GM18508 (cell line): ENCODE results near the gene C14orf93.

Experiments used
- ATAC-seq: cut with Tn5 transposase; IDR thresholded peaks from one replicate; pipeline ENCODE4 v1.9.1; 2021; ENCODE audit warnings: moderate number of reproducible peaks; ENCODE audit not compliant: insufficient read depth, unreplicated experiment

The C14orf93 gene

GRCh38 chr14:23045419-23046357, 35.7 kb upstream of the C14orf93 start:
- ATAC-seq: no peak

GRCh38 chr14:23044840-23045239, 34.9 kb upstream of the C14orf93 start:
- no peak for ATAC-seq

DNA sequence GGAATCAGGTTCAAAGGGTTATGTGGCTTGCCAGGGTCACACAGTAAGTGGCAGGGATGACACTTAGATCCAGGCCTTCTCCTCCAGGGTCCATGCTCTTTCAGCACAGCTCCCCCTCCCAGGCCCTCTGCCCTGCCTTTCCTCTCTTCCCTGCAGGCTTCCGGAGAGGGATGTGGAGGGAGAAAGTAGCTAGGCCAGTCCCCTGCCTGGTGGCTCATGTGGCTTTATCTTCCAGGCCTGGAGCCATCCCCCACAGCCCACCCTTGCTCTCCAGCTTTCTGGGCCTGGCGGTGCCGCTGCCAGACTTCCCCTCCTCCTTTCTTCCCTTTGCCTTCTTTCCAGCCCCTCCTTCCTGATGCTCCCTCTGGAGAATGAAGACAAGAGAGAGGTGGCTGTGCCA, 33.8 kb upstream of the C14orf93 start:
- ATAC-seq: no peak

GRCh38 chr14:23043145-23043544, 33.2 kb upstream of the C14orf93 start:
- ATAC-seq: no peak

GRCh38 chr14:23042162-23042965, 32.4 kb upstream of the C14orf93 start, which contains the start of gene PSMB11:
TSS of gene PSMB11 (plus strand) at chr14:23042212. CDS start at chr14:23042226, 14 bp downstream.
- no peak for ATAC-seq

DNA sequence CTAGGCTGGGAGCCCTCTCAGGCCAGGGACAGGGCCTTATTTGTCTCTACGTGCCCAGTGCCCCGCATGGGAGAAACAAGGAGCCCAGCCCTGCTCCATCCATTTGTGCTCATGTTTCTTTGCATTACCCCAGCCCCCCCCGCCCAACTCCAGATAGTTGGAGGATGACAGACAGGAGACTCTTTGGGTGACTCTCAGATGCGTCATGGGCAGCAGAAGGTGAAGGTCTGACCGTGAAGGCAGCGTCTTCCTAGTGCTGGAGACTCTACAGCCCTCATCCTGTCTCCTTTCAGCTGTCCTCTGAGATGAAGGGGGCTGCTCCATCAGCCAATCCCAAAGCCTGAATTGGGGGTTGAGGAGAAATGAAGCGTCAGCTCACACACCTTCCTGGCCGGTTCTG, 31.8 kb upstream of the C14orf93 start:
- ATAC-seq: no peak

DNA sequence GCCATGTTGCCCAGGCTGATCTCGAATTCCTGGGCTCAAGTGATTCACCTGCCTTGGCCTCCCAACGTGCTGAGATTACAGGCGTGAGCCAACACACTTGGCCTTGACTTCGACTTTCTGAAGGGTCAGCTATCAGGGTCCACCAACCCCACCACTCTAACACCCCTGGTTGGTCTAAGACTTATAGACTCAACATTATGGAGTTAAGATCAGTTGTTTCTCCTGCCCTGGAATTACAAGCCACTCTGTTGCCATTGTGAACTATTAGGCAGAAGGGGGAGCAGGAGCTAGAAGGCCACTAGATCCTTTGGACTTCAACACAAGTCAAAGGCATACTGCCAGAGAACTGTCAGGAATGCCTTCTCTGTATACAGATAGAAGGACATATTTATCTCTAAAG, 30.2 kb upstream of the C14orf93 start:
- no peak for ATAC-seq

- no peak for ATAC-seq
Observed at GRCh38 chr14:23035303-23036144, 25.6 kb upstream of the C14orf93 start.

GRCh38 chr14:23034498-23035302, 24.8 kb upstream of the C14orf93 start, which contains the start of gene PSMB5:
TSS of gene PSMB5 (minus strand) at chr14:23034900. CDS start at chr14:23034881, 19 bp downstream.
- ATAC-seq: peak; percentile 80

GRCh38 chr14:23033801-23034497, 24.0 kb upstream of the C14orf93 start:
- no peak for ATAC-seq

DNA sequence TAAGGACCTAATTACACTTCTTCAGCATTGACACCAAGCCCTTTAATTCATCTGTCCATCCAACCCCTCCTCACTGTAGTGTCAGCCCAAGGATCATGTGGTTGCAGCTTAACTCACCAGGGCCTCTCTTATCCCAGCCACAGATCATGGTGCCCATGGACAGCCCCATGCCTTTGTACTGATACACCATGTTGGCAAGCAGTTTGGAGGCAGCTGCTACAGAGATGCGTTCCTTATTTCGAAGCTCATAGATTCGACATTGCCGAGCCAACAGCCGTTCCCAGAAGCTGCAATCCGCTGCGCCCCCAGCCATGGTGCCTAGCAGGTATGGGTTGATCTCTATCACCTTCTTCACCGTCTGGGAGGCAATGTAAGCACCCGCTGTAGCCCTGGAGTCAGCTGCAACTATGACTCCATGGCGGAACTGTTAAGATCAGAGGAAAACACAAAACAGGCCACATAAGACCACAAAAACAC, 23.3 kb upstream of the C14orf93 start:
- no peak for ATAC-seq

GRCh38 chr14:23030936-23031335, 21.0 kb upstream of the C14orf93 start:
- no peak for ATAC-seq

DNA sequence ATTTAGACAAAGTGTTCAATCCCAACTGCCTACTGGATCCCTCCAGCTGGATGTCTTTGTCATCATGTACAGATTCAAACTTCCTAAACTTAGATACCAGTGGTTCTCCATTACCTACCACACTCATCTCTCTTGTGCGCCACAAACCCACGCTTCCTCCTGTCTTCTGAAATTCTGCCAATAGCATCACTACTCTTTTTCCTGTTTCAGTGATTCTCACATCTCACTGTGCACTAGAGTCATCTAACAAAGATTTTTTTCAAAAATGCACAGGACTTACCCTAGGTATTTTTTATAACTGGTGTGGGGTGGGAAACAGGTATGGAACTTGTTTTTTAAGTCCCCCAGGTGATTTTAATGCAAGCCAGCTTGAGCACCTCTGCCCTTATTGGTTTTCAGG, 18.9 kb upstream of the C14orf93 start:
- no peak for ATAC-seq

- ATAC-seq: no peak
Observed at GRCh38 chr14:23025151-23025814, 15.3 kb upstream of the C14orf93 start.

- ATAC-seq: no peak
Observed at GRCh38 chr14:23024612-23025075, 14.7 kb upstream of the C14orf93 start.

- no peak for ATAC-seq
Observed at GRCh38 chr14:23023795-23024152, 13.8 kb upstream of the C14orf93 start.

GRCh38 chr14:23023022-23023794, 13.3 kb upstream of the C14orf93 start:
- no peak for ATAC-seq
